Gastroesophageal sphincter (tissue), 4 donors: ENCODE measurements around the gene SLC6A3. TPM values are rescaled to one million over a fixed set of nuclear protein-coding genes. Genes with fewer than 3 reads are reported as not detected.

Source experiments
- ATAC-seq: fragments of 150-250 bp; one replicate; pipeline ENCODE4 v1.9.1; 2016; ENCODE audit warnings: mild to moderate bottlenecking, moderate library complexity
- H3K27ac ChIP-seq, 4 donors: fragments of 200-600 bp; sonication (generic) in 3 of 4; 1 replicate in 3 of 4; 2 replicates in 1 of 4; pipeline ENCODE4 v1.5.1; 2016 to 2019
- H3K27me3 ChIP-seq: fragments of 200-600 bp; sonication (generic); one replicate; pipeline ENCODE4 v1.5.1; 2019
- H3K36me3 ChIP-seq, 2 donors: fragments of 200-600 bp; sonication (generic); one replicate each; pipeline ENCODE4 v1.5.1; 2019; ENCODE audit warnings: control low read depth in 1 of 2
- H3K4me1 ChIP-seq, 3 donors: fragments of 200-600 bp; sonication (generic); 1 replicate in 2 of 3; 2 replicates in 1 of 3; pipeline ENCODE4 v1.5.1; 2016 to 2019; ENCODE audit warnings: control low read depth in 2 of 3
- H3K4me3 ChIP-seq, 2 donors: fragments of 200-600 bp; sonication (generic); one replicate each; pipeline ENCODE4 v1.5.1; 2019; ENCODE audit warnings: mild to moderate bottlenecking in 1 of 2, moderate library complexity in 1 of 2
- H3K9me3 ChIP-seq, 3 donors: fragments of 200-600 bp; sonication (generic); one replicate each; pipeline ENCODE4 v1.5.1; 2017 to 2019; ENCODE audit warnings: control low read depth in 2 of 3
- CTCF ChIP-seq, 4 experiments: fragments of 200-600 bp in 2 of 4; fragments of 450-650 bp in 2 of 4; sonication (generic) in 1 of 4; IDR thresholded peaks; one replicate each; pipeline ENCODE4 v1.5.1; 2017 to 2019; ENCODE audit warnings: antibody characterized with exemption in 4 of 4, mild to moderate bottlenecking in 2 of 4, moderate library complexity in 2 of 4
- EP300 ChIP-seq: sonication (generic); formaldehyde crosslinking; IDR thresholded peaks from one replicate; pipeline ENCODE4 v1.6.1; 2017; ENCODE audit warnings: antibody characterized with exemption, mild to moderate bottlenecking
- POLR2A ChIP-seq, 2 donors: fragments of 450-650 bp; IDR thresholded peaks; one replicate each; pipeline ENCODE4 v1.6.1; 2017; ENCODE audit warnings: antibody characterized with exemption in 2 of 2, mild to moderate bottlenecking in 2 of 2, moderate library complexity in 1 of 2
- POLR2AphosphoS5 ChIP-seq: sonication (generic); formaldehyde crosslinking; IDR thresholded peaks from one replicate; pipeline ENCODE4 v1.6.1; 2017; ENCODE audit warnings: antibody characterized with exemption
- WGBS, 2 donors: methylation state at CpG; one replicate each; pipeline ENCODE4 v1.1.5; 2018; ENCODE audit warnings: low coverage in 1 of 2; 5-methylcytosine and 5-hydroxymethylcytosine counted together
- total RNA-seq, 4 donors: library from RNA; depleted of rRNA; stranded (reverse); fragments of >200 nt; gene quantifications; one replicate each; pipeline ENCODE4 v1.1.0, GENCODE V29; 2016

SLC6A3 gene
- total RNA-seq, 4 donors from 2014 or later = not detected

DNA sequence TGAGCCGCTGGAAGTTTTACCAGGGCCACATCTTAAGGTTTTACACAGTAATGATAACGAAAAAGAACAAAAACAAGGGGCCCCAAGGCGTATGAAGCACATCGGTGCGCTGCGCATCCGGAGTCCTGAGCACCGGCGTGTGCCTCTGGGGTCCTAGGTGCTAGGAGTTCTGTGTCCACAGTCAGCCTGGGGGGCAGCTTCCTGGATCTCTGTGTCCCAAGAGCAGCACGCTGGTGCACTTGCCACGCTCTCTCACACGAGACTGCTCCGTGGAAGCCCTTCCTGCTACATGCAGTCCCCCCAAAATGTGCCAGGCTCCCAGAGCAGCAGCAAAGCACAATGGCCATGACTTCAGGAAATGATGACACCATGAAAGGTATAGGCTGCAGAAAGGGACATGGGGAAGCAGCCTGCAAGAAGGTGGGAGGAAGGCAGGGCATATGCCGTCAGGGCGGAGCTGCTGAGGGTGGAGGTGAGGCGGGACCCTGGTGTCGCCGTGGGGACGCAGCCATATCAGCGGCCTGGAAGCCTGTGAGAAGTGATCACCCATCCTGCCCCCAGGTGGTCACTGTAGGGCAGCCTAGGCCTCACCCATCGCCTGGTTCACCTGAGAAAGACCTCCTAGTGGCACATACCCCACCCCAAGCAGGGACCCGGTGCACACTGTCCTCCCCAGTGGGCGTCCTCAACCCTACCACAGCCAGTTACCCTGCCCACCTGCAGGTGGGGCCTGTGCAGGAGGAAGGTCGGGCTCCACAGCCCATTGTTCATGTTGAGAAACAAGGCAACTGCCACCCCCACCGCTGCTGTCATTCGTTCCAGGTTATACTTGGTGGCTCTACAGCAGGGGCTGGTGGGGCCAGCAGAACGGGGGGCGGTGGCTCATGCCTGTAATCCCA lies 23.6 kb upstream of the SLC6A3 start:
- no peak overlapping the region for H3K27ac ChIP-seq
- peaks cover 0 to 90% of the 10 kb centered on the region in 2 donors for H3K36me3 ChIP-seq
- no peaks in the 10 kb centered on the region for H3K27me3 ChIP-seq
- no peaks in the 10 kb centered on the region for H3K4me1 ChIP-seq
- no peak for ATAC-seq
- TF ChIP-seq EP300 = no peak
- TF ChIP-seq CTCF (IDR thresholded peaks at IDR 0.05) = no peak
- TF ChIP-seq POLR2AphosphoS5 = no peak
- TF ChIP-seq POLR2A (IDR thresholded peaks at IDR 0.05) = no peak
- no peak overlapping the region for H3K4me3 ChIP-seq
- WGBS, 2 donors = 90% methylated on average over 12 of the region's 28 CpGs; no CpG with 5 or more reads in 1 of the 2 donors
- no peaks in the 10 kb centered on the region for H3K9me3 ChIP-seq

DNA sequence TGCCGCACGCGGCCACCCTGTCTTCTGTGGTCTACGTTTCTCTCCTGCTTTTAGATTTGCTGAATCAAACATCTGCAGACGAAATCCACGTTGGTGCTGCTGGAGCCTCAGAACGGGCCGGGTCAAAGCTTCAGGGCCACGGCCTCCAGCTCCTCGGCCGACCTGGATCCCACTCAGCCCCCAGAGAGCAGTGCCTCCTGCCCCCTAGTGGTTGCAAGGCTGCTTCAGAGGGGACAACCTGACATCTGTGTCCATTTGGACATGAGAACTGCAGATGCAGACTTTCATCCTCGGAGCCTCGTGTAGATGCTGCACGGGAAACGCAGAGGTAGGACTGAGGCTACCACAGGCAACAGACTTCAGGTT lies 23.0 kb upstream of the SLC6A3 start:
- Histone ChIP-seq H3K27me3 (no peaks in the 10 kb centered on the region), H3K36me3 (peaks cover 0 to 90% of the 10 kb centered on the region in 2 donors), H3K4me3 (no peak overlapping the region), H3K4me1 (no peaks in the 10 kb centered on the region), H3K27ac (no peak overlapping the region), H3K9me3 (no peaks in the 10 kb centered on the region)
- ATAC-seq = no peak
- WGBS, 2 donors = 60 to 64% methylated on average over 5 to 7 of the region's 15 CpGs
- no peak for TF ChIP-seq POLR2A (IDR thresholded peaks at IDR 0.05)
- TF ChIP-seq CTCF (IDR thresholded peaks at IDR 0.05) = peak in 3 of 4 experiments; percentile 15 to 46 (median 20)

DNA sequence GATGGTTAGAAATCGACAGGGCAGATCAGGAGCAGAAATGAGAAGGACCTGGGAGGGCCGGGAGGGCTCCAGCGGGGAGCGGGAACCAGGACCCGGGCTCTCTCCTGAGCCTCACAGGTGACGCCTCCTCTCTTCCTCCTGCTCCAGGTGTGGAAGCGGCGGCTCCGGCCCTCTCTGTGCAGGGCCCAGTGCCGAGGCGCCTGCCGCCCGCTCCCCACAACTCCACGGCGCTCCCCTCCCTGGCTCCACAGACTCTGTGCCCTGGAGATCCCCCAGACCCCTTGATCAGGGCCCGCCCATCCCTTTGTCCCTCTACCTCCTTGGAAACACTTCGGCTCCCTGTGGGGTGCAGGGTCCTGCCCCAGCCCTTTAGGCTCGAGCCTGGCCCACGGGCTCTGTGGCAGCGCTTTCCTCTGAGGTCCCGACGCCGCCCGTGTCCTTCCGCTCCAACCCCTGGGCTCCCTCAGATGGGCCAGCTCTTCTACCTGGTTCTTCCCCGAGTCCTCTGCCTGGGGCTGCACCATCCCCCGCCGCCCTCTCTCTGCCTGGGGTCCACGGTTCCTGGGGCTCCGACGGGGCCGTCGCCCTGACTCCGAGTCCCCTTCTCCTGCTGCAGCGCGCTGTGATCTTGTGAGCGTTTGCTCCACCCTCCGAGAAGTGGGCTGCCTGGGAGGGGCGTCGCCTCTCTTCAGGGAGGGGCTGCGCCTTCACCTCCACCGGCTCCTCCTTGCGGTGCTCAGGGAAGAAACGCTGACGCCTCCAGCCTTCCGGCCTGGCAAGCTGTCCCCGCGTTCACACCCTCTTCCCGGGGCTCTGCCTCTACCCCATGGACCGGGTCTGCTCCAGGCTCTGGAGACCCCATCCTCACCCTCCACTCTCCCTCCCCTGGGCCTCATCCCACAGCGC lies 22.4 kb upstream of the SLC6A3 start:
- Histone ChIP-seq H3K9me3 (no peaks in the 10 kb centered on the region), H3K4me1 (no peaks in the 10 kb centered on the region), H3K4me3 (no peak overlapping the region), H3K27me3 (no peaks in the 10 kb centered on the region), H3K27ac (no peak overlapping the region), H3K36me3 (peaks cover 0 to 90% of the 10 kb centered on the region in 2 donors)
- no peak for ATAC-seq
- TF ChIP-seq EP300 (no peak), POLR2AphosphoS5 (no peak), CTCF (IDR thresholded peaks at IDR 0.05) (no peak), POLR2A (IDR thresholded peaks at IDR 0.05) (no peak)
- 92 to 98% methylated on average over 14 to 15 of the region's 51 CpGs for WGBS, 2 donors

DNA sequence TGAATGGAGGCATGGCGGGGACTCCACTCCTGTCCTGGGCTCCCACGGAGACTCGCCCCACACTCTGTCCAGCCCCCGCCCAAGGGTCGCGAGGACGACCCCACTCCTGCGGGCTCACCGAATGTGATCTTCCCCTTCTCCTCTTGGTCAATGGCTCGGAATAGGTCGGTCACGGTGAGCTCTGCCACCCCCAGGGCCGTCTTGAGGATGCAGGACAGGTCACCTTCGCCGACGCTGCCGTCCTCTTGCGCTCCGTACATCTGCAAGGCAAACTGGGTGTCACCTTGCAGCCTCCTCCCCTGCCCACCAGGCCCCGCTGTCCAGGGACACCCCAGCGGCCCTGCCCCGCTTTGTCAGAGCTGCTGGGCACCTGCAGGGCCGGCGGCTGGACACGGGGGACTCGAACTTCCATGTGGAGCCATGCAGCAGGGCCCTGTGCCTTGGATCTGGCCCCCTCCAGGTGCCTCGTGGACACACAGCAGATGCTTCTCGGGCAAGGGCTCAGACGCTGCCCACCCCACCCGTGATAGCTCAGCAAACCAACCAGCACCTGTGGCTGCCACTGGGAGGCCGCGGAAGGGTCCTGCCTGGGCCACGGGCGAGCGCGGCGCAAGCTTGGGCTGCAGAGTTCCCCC lies 21.5 kb upstream of the SLC6A3 start:
- ATAC-seq = no peak
- H3K27ac ChIP-seq = no peak overlapping the region
- TF ChIP-seq CTCF (IDR thresholded peaks at IDR 0.05) (no peak), POLR2AphosphoS5 (no peak), POLR2A (IDR thresholded peaks at IDR 0.05) (no peak), EP300 (no peak)
- peaks cover 0 to 90% of the 10 kb centered on the region in 2 donors for H3K36me3 ChIP-seq
- 87 to 100% methylated on average over 3 to 6 of the region's 37 CpGs for WGBS, 2 donors
- H3K4me1 ChIP-seq = no peaks in the 10 kb centered on the region
- no peaks in the 10 kb centered on the region for H3K27me3 ChIP-seq
- H3K9me3 ChIP-seq = no peaks in the 10 kb centered on the region
- H3K4me3 ChIP-seq = no peak overlapping the region
